HepG2 (cell line): ENCODE measurements around the gene KRT12. TPM values are rescaled to one million over a fixed set of nuclear protein-coding genes. Genes with fewer than 3 reads are reported as not detected.

Experiments used
- ATAC-seq: fragments of 200-7000 bp; cut with Tn5 transposase; 3 replicates; pipeline ENCODE4 v1.9.1; 2020; ENCODE audit warnings: mild to moderate bottlenecking, moderate library complexity
- BruUV-seq: library from RNA; stranded (reverse); fragments of 400-500 nt; replicated peaks from 2 replicates; lab custom pipeline; 2021; lab: Mats Ljungman, UMichigan
- CTCF ChIA-PET: fragments of 300-600 bp; formaldehyde crosslinking; extraction: SDS; loops from one replicate; lab custom pipeline; 2021; ENCODE audit warnings: low total read pairs, inconsistent platforms, low intra/inter-chr PET ratio; lab: Yijun Ruan, JAX
- POLR2A ChIA-PET: fragments of 350-600 bp; sonication (Branson Sonifier 250); formaldehyde crosslinking; loops from one replicate; lab custom pipeline; 2020; ENCODE audit warnings: antibody characterized with exemption, inconsistent platforms; lab: Yijun Ruan, JAX
- DNase-seq: peaks from one replicate; pipeline ENCODE4 v3.0.0-alpha.2; 2015; ENCODE audit warnings: low spot score
- FAIRE-seq: peaks from 3 replicates; lab custom pipeline; 2011; peaks lifted over from hg19 to GRCh38; lab: Jason Lieb, UNC
- H2AFZ ChIP-seq: one replicate; pipeline ENCODE4 v1.6.1; 2011; ENCODE audit warnings: low read length, inconsistent platforms
- H3K27ac ChIP-seq: fragments of 300-600 bp; 3 replicates; pipeline ENCODE4 v1.8.0; 2011; ENCODE audit warnings: mixed run types, mild to moderate bottlenecking, mixed read lengths, low read length, inconsistent platforms; ENCODE audit not compliant: insufficient read depth; ENCODE audit errors: extremely low read length
- H3K27me3 ChIP-seq, 2 experiments: fragments of 200-600 bp in 1 of 2; 2 replicates in 1 of 2; 3 replicates in 1 of 2; pipeline versions ENCODE4 v1.6.0 to v1.8.0; 2011; ENCODE audit warnings: low read length in 2 of 2, mild to moderate bottlenecking in 2 of 2, moderate library complexity in 2 of 2, inconsistent platforms in 1 of 2; ENCODE audit not compliant: insufficient read depth in 2 of 2, control insufficient read depth in 1 of 2
- H3K36me3 ChIP-seq, 2 experiments: fragments of 200-600 bp in 1 of 2; replicated peaks in 1 of 2; 2 replicates in 1 of 2; 3 replicates in 1 of 2; pipeline versions ENCODE4 v1.5.1 to v1.8.0; 2011; ENCODE audit warnings: low read length in 2 of 2, inconsistent platforms in 1 of 2; ENCODE audit not compliant: insufficient read depth in 2 of 2, control insufficient read depth in 1 of 2
- H3K4me1 ChIP-seq: 2 replicates; pipeline ENCODE4 v1.5.1; 2012; ENCODE audit warnings: low read length, inconsistent platforms; ENCODE audit not compliant: insufficient read depth
- H3K4me2 ChIP-seq: 2 replicates; pipeline ENCODE4 v1.6.0; 2011; ENCODE audit warnings: low read depth, low read length, inconsistent platforms
- H3K4me3 ChIP-seq, 3 experiments: fragments of 200-600 bp in 1 of 3; sonication (generic), shearing (Covaris generic) in 1 of 3; replicated peaks in 1 of 3; 2 replicates each; pipeline ENCODE4 v1.5.1; 2011 to 2016; ENCODE audit warnings: low read length in 3 of 3, inconsistent platforms in 2 of 3, low read depth in 2 of 3, mild to moderate bottlenecking in 2 of 3, control low read depth in 1 of 3, mixed read lengths in 1 of 3; ENCODE audit not compliant: insufficient read depth in 1 of 3
- H3K79me2 ChIP-seq: one replicate; pipeline ENCODE4 v1.6.1; 2011; ENCODE audit warnings: low read length, inconsistent platforms; ENCODE audit not compliant: insufficient read depth
- H3K9ac ChIP-seq: 2 replicates; pipeline ENCODE4 v1.6.0; 2011; ENCODE audit warnings: mild to moderate bottlenecking, low read depth, low read length, inconsistent platforms; ENCODE audit not compliant: insufficient read depth
- H3K9me3 ChIP-seq: 2 replicates; pipeline ENCODE4 v1.5.1; 2012; ENCODE audit warnings: mild to moderate bottlenecking, low read length
- H4K20me1 ChIP-seq: 2 replicates; pipeline ENCODE4 v1.6.0; 2011; ENCODE audit warnings: inconsistent platforms, mild to moderate bottlenecking, low read length, moderate library complexity; ENCODE audit not compliant: insufficient read depth
- ARNT2 ChIP-seq: sonication (generic); formaldehyde crosslinking; IDR thresholded peaks from 2 replicates; pipeline ENCODE4 v1.8.0; 2022; ENCODE audit warnings: mild to moderate bottlenecking, low read depth, missing genetic modification reagents, moderate library complexity
- BRF2 ChIP-seq: sonication (generic); formaldehyde crosslinking; IDR thresholded peaks from 2 replicates; pipeline ENCODE4 v1.8.1; 2022; ENCODE audit warnings: mild to moderate bottlenecking, missing genetic modification reagents
- PPARG ChIP-seq: conservative IDR thresholded peaks from 2 replicates; pipeline ENCODE4 v1.6.1; 2016; ENCODE audit warnings: missing biosample characterization, missing genetic modification reagents
- SMAD1 ChIP-seq: sonication (generic); formaldehyde crosslinking; IDR thresholded peaks from 2 replicates; pipeline ENCODE4 v1.4.0; 2020; ENCODE audit warnings: missing genetic modification reagents, low read depth, mild to moderate bottlenecking, borderline replicate concordance
- TEAD3 ChIP-seq: optimal IDR thresholded peaks from 2 replicates; pipeline ENCODE3; 2016; ENCODE audit warnings: borderline replicate concordance
- ZNF350 ChIP-seq: sonication (generic); formaldehyde crosslinking; IDR thresholded peaks from 2 replicates; pipeline ENCODE4 v1.4.0; 2020; ENCODE audit warnings: mild to moderate bottlenecking, low read depth, missing genetic modification reagents, borderline replicate concordance
- ZNF367 ChIP-seq: sonication (generic); formaldehyde crosslinking; IDR thresholded peaks from 2 replicates; pipeline ENCODE4 v1.4.0; 2020; ENCODE audit warnings: missing genetic modification reagents, borderline replicate concordance
- ZNF629 ChIP-seq: sonication (generic); formaldehyde crosslinking; conservative IDR thresholded peaks from 2 replicates; pipeline ENCODE4 v1.5.0; 2020; ENCODE audit warnings: missing genetic modification reagents
- ZNF816 ChIP-seq: sonication (generic); formaldehyde crosslinking; IDR thresholded peaks from 2 replicates; pipeline ENCODE4 v1.8.0; 2022; ENCODE audit warnings: missing genetic modification reagents, mild to moderate bottlenecking, borderline replicate concordance
- ZSCAN12 ChIP-seq: sonication (generic); formaldehyde crosslinking; IDR thresholded peaks from 2 replicates; pipeline ENCODE4 v1.9.0; 2021; ENCODE audit warnings: mild to moderate bottlenecking, missing genetic modification reagents
- WGBS: methylation state at CpG from one replicate; pipeline ENCODE4 v1.1.6; 2017; ENCODE audit warnings: low lambda C conversion rate; 5-methylcytosine and 5-hydroxymethylcytosine counted together
- in situ Hi-C: cut with HindIII; loops from 2 replicates; pipeline ENCODE4 v1.10.0; 2017; ENCODE audit warnings: low pct_unique_long_range_greater_than_20kb; ENCODE audit not compliant: extremely low pct_ligation_motif_present
- intact Hi-C: fragments of 100-400 bp; cut with micrococcal nuclease; formaldehyde crosslinking; loops from one replicate; pipeline ENCODE4 v1.10.0; 2022; ENCODE audit not compliant: unreplicated experiment
- polyA plus RNA-seq, 8 experiments: library from polyadenylated mRNA; depleted of rRNA in 3 of 8; stranded (reverse) in 7 of 8; unstranded in 1 of 8; fragments of >200 nt; fragmentation: Illumina TruSeq in 4 of 8; extraction: Trizol in 4 of 8; gene quantifications; 2 replicates each; pipeline versions ENCODE4 v1.2.1 to v1.2.3, GENCODE V29; 2011 to 2016; ENCODE audit warnings: low read depth in 4 of 8, missing spikeins in 1 of 8, mixed read lengths in 1 of 8; ENCODE audit not compliant: insufficient read depth in 1 of 8
- total RNA-seq, 5 experiments: library from RNA; depleted of rRNA; stranded (reverse); fragments of >200 nt; fragmentation: Illumina TruSeq; extraction: Trizol; gene quantifications; 2 replicates each; pipeline ENCODE4 v1.2.3, GENCODE V29; 2016; ENCODE audit warnings: low read depth in 1 of 5

The KRT12 gene
- total and polyA plus RNA-seq, 2 of the 13 experiments (the other 11 are each of a cell fraction or from before 2014, with no cell fraction given) = 0.07 to 0.09 TPM

GRCh38 chr17:40818343-40818732 is 48.7 kb downstream of the KRT12 start:
- H3K27ac ChIP-seq = peak overlapping the region; percentile 80
- POLR2A ChIA-PET = interaction anchor here (0.7 to 2.4 kb wide), 20 partner anchors 9 to 873 kb away, joined by 3 to 24 read pairs (median 4); partner anchors contain the start of genes EIF1, KRT19 and SMARCE1
- peak overlapping the region; percentile 74 to 93 (median 81) for H3K4me3 ChIP-seq
- no peaks in the 10 kb centered on the region for H4K20me1 ChIP-seq
- peaks cover 4 to 7% of the 10 kb centered on the region in 2 experiments; a peak in 4 of 5 replicates for H3K36me3 ChIP-seq
- WGBS = 17% methylated on average over 7 of the region's 7 CpGs
- CTCF ChIA-PET = no interaction called here
- DNase-seq (no peak), ATAC-seq (no peak)
- peaks cover 20% of the 10 kb centered on the region for H3K79me2 ChIP-seq
- TF ChIP-seq ARNT2 = no peak
- TF ChIP-seq ZNF350 (CRISPR knock-in tag) = no peak
- no peak for TF ChIP-seq ZSCAN12 (CRISPR knock-in tag)
- TF ChIP-seq PPARG = peak; percentile 24; the same call in 1 of the 2 replicates
- no peak for TF ChIP-seq ZNF367 (CRISPR knock-in tag)
- TF ChIP-seq SMAD1 = no peak
- TF ChIP-seq BRF2 (CRISPR knock-in tag) = no peak
- TF ChIP-seq ZNF816 (CRISPR knock-in tag) = peak; percentile 61; the same call in 1 of the 2 replicates
- TF ChIP-seq TEAD3 (CRISPR knock-in tag) = no peak
- no peak for TF ChIP-seq ZNF629 (CRISPR knock-in tag)
- TF ChIP-seq, all 625 proteins: peak for 2
- FAIRE-seq = no peak
- in situ Hi-C loops (no loop called here), intact Hi-C loops (no loop called here)
- TSS peak; percentile 95 for BruUV-seq
- peaks cover 33% of the 10 kb centered on the region for H3K4me1 ChIP-seq
- no peak overlapping the region for H2AFZ ChIP-seq
- H3K9me3 ChIP-seq = no peaks in the 10 kb centered on the region
- H3K4me2 ChIP-seq = peak overlapping the region; percentile 71
- H3K27me3 ChIP-seq = no peaks in the 10 kb centered on the region; a peak in 1 of 5 replicates
- H3K9ac ChIP-seq = peak overlapping the region; percentile 83
